Limb (tissue), 2 donors: ENCODE data around the gene LTB4R2.
"Not testable (repeated sequence)": the region's sequence is repeated elsewhere in the genome, so short reads cannot be mapped to it uniquely, and the experiment has no call there.

Experiments used
- DNase-seq, 2 donors: peaks; one replicate each; pipeline ENCODE4 v3.0.0-alpha.2; 2016; ENCODE audit errors: extremely low spot score in 2 of 2

Gene LTB4R2

DNA sequence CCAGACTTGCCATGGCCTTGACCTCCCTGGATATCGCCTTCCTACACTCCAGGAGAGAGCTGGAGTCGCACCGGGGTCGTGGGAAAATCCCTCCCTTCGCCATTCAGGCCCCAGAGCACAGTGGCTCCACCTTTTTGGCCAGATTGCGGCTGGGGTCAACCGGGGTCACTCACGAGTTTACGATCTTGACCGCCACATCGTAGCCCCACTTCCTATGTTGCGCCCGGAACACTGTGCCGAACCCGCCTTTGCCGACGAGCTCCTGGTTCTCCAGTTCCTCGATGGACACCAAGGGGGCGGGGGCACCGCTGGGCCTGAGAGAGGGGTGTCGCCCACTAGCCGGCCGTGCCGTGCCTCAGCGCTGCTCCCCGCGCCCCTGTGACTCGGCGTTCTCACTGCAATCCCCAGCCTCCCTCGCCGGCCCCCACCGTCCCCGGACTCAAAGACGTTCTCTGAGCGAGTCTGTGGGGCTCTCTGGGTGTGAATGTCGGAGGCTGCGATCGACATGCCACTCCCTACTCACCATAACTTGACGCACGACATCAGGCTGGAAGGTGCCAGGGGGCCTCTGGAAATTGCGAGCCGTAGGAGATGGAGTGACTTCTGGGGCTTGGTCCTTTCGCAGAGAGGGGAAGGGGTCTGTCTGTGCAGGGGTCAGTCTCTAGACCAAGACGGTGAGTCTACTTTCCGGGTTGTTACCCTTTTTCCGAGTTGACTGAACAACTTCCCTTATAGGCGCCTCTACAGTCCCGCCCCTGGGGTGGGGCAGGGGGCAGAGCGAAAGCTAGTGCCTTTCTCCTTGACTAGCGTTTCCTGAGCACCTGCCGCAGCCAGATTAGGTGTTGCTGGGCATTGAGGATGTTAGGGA is 29.6 kb downstream of the LTB4R2 start, which contains the start of gene RIPK3:
Gene RIPK3 (minus strand): TSS at position 708 of the 868 bp plus-strand sequence. CDS start 165 bp downstream, at position 543.
- DNase-seq: no peak

DNA sequence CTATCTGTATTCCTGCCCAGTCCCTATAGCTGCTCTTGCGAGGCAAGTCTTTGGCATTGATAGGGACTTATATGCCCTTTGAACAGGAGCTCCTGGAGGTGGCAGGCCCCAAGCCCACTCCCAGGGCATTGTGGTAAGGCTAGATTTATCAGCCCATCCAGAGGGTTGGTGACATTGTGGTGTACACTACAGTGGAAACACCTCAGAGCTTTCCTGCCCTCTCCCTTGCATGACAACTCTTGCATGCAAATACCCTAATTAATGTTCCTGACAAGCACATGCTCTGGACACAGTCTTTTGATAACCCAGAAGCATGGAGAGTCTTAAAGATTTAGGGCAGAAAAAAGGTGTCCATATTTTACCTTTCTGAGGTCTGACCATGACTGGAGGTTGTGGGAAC is 30.7 kb downstream of the LTB4R2 start:
- DNase-seq: no peak

DNA sequence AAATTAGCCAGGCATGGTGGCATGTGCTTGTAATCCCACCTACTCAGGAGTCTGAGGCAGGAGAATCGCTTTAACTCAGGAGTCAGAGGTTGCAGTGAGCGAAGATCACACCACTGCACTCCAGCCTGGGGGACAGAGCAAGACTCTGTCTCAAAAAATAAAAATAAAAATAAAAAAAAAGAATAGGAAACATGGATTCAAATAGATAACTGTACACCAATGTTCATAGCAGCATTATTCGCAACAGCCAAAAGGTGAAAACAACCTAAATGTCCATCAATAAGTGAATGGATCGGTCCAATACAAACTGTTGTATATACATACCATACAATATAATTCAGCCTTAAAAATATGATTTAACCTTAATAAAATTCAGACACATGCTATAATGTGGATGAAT is 32.9 kb downstream of the LTB4R2 start:
- DNase-seq: no peak

DNA sequence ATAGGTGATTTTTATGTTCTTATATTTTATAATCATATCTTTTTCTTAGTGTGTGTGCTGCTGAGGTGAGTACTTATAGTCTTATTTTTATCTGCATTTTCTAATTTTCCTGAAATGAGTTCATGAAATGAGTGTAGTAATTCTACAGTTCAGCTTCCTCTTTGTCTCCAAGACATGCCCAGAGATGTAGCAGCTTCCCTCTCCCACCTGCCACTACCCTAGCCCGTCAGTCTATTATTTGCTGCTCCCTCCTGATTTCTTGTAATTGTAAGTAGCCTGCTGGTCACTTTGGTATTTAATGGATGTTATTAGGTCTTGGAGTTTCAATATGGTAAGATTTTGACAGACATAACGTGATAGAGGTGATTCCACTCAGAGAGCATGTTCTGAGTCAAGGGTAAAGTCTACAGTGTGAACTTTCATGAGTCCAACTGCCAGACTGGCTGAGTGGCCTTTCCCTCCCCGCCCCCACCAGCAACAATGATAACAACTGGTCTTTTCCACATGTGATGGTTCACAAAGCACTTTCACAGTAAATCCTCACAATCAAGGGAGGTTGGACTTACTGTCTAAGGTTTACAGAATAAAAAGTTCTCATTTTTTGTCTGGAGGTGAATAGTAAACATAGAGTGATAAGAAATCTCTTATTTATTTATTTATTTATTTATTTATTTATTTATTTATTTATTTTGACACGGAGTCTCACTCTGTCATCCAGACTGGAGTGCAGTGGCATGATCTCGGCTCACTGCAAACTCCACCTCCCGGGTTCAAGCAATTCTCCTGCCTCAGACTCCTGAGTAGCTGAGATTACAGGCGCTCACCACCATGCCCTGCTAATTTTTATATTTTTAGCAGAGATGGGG is 34.1 kb downstream of the LTB4R2 start:
- no peak for DNase-seq

DNA sequence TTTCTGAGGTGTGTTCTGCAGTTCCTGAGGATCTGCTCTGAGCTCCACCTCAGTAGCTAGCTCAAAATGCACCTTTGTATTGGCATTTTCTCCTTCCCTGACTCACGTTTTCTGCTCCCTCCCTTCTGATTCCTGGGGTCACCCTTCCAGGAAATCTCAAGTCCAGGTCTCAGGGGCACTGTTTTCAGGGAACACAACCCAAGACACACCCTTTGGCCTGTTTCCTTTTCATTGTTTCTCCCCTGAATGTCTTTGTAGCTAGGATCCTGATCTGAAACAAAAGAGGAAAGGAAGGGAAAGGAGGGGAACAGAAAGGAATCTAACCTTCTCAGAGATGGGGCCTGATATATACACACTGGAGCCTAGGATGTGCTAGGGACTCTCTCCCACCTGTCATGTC is 37.2 kb downstream of the LTB4R2 start:
- no peak for DNase-seq

DNA sequence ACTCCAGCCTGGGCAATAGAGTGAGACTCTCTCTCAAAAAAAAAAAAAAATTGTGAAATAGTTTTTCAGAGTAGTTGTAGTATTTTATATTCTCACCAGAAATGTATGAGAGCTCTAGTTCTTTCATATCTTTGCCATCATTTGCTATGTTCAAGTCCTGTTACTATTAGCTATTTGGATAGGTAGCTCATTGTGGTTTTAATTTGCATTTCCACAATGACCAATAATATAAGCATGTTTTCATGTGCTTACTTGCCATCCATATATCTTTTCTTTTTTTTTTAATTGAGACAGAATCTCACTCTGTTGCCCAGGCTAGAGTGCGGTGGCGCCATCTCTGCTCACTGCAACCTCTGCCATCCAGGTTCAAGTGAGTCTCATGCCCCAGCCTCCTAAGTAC is 38.2 kb downstream of the LTB4R2 start:
- no peak for DNase-seq

DNA sequence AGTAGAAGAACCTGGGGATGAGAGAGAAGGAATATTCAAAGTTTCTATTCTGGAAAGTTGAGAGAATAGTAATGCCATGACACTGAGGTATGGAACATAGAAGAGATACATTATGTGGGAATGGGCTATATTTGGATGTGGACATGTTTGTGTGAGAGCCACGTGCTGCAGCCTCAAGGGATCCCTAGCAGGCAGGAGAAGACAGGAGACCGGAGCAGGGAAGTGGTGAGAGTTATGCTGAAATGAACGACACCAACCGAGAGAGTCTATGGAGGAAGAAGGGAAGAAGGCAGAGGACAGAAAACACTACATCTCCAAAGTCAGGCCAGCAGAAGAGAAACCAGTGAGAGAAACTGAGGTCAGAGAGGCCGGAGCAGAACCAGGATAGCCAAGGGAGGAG is 39.8 kb downstream of the LTB4R2 start:
- no peak for DNase-seq

DNA sequence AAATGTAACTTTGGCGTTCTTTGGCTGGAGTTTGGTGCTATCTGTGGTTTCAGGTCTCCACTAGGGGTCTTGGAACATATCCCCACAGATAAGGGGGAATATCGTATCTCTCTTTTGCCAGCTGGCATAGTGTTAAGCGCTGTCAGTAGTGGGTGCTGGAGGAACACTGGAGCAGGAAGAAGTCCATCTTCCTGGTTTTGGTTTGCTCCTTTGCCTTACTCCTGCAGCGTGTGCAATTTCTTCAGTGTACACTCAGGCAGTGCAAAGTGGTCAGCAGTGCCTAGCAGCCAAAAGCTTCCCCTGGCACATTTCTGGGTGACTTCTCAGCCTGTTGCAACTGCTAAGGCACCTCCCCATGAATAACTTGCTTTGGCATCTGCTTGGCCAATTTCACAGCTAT is 41.6 kb downstream of the LTB4R2 start:
- DNase-seq: no peak

- DNase-seq: no peak
Measured at GRCh38 chr14:24353559-24354481, 43.9 kb downstream of the LTB4R2 start.

DNA sequence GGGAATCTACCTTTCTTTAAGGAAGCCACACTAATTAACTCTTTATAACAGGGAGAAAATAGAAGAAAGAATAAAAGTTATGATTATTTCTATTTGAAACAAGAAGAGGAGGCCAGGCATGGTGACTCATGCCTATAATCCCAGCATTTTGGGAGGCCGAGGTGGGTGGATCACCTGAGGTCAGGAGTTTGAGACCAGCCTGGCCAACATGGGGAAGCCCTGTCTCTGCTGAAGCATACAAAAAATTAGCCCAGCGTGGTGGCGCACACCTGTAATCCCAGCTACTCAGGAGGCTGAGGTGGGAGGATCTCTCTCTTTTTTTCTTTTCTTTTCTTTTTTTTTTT is 44.5 kb downstream of the LTB4R2 start:
- not testable (repeated sequence) for DNase-seq

DNA sequence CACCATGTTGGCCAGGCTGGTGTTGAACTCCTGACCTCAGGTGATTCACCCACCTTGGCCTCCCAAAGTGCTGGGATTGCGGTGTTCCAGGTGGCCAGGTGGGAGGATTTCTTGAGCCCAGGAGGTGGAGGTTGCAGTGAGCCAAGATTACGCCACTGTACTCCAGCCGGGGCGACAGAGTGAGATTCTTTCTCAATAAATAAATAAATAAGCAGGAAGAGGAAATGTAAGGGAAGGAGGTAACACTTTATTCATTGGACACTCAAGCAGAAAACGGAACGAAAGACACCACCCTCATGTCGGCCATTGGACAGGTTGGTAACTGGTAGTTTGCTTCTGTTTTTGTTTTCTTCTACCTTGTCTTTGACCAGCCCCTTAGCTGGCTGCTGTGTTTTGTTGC is 45.1 kb downstream of the LTB4R2 start:
- DNase-seq: no peak

- DNase-seq: no peak
Measured at GRCh38 chr14:24356208-24356607, 46.3 kb downstream of the LTB4R2 start.

DNA sequence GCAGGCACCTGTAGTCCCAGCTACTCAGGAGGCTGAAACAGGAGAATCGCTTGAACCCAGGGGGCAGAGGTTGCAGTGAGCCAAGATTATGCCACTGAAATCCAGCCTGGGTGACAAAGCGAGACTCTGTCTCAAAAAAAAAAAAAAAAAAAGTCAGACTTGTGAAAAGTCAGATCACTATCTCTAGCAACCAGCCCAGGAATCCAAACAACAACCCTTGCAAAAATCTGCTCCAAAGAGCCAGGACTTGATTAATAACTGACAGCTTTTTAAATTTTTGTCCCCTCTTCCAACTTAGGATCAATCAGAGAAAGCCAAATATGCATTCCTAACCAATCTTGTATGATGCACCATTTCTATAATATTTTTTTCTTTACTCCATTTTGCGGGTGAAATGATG is 50.3 kb downstream of the LTB4R2 start:
- no peak for DNase-seq

- DNase-seq: no peak
Measured at GRCh38 chr14:24361326-24361725, 51.4 kb downstream of the LTB4R2 start.
